ACC112 (cell line): ENCODE results near the gene HDDC3.

ENCODE experiments used
- H2AFZ ChIP-seq: fragments of 200-600 bp; sonication (generic); one replicate; pipeline ENCODE4 v1.6.0; 2017; ENCODE audit warnings: antibody characterized with exemption, low read length; ENCODE audit not compliant: unreplicated experiment
- H3K27ac ChIP-seq: fragments of 200-600 bp; sonication (generic); 2 replicates; pipeline ENCODE4 v1.5.1; 2014; ENCODE audit warnings: low read depth, mild to moderate bottlenecking, antibody characterized with exemption, low read length, moderate library complexity
- H3K27me3 ChIP-seq: fragments of 200-600 bp; sonication (generic); 2 replicates; pipeline ENCODE4 v1.6.1; 2014; ENCODE audit warnings: mild to moderate bottlenecking, antibody characterized with exemption, low read length, moderate library complexity, mixed read lengths; ENCODE audit not compliant: insufficient read depth
- H3K36me3 ChIP-seq: fragments of 200-600 bp; sonication (generic); 2 replicates; pipeline ENCODE4 v1.6.1; 2016; ENCODE audit warnings: mild to moderate bottlenecking, antibody characterized with exemption, low read length, moderate library complexity, mixed read lengths; ENCODE audit not compliant: insufficient read depth
- H3K4me1 ChIP-seq: fragments of 200-600 bp; sonication (generic); one replicate; pipeline ENCODE4 v1.6.1; 2016; ENCODE audit warnings: low read length, mixed read lengths; ENCODE audit not compliant: insufficient read depth, unreplicated experiment, control insufficient read depth
- H3K4me3 ChIP-seq: fragments of 200-600 bp; sonication (generic); 2 replicates; pipeline ENCODE4 v1.5.1; 2014; ENCODE audit warnings: mild to moderate bottlenecking, low read depth, low read length
- H3K79me2 ChIP-seq: fragments of 200-600 bp; sonication (generic); one replicate; pipeline ENCODE4 v1.6.0; 2016; ENCODE audit warnings: low read length; ENCODE audit not compliant: control insufficient read depth, unreplicated experiment, insufficient read depth

The HDDC3 gene

GRCh38 chr15:90953947-90954711, 21.8 kb upstream of the HDDC3 start:
- Histone ChIP-seq H3K36me3 (peaks cover 17% of the 10 kb centered on the region; the same call in 1 of the 2 replicates), H3K4me3 (peak overlapping the region; percentile 87; the same call in 1 of the 2 replicates), H3K27me3 (no peaks in the 10 kb centered on the region), H3K27ac (peak overlapping the region; percentile 91; the same call in 1 of the 2 replicates), H3K4me1 (peaks cover 24% of the 10 kb centered on the region), H3K79me2 (peaks cover 13% of the 10 kb centered on the region), H2AFZ (no peak overlapping the region)

GRCh38 chr15:90952901-90953677, 20.7 kb upstream of the HDDC3 start:
- Histone ChIP-seq H3K4me1 (peaks cover 23% of the 10 kb centered on the region), H3K36me3 (peaks cover 18% of the 10 kb centered on the region; the same call in 1 of the 2 replicates)

GRCh38 chr15:90950676-90951075, 18.3 kb upstream of the HDDC3 start:
- peaks cover 33% of the 10 kb centered on the region; the same call in 1 of the 2 replicates for H3K36me3 ChIP-seq

More at GRCh38 chr15:90952901-90953677, 20.7 kb upstream of the HDDC3 start:
- Histone ChIP-seq H3K4me3 (no peak overlapping the region), H3K27ac (no peak overlapping the region), H3K27me3 (no peaks in the 10 kb centered on the region), H3K79me2 (peaks cover 12% of the 10 kb centered on the region), H2AFZ (no peak overlapping the region)

DNA sequence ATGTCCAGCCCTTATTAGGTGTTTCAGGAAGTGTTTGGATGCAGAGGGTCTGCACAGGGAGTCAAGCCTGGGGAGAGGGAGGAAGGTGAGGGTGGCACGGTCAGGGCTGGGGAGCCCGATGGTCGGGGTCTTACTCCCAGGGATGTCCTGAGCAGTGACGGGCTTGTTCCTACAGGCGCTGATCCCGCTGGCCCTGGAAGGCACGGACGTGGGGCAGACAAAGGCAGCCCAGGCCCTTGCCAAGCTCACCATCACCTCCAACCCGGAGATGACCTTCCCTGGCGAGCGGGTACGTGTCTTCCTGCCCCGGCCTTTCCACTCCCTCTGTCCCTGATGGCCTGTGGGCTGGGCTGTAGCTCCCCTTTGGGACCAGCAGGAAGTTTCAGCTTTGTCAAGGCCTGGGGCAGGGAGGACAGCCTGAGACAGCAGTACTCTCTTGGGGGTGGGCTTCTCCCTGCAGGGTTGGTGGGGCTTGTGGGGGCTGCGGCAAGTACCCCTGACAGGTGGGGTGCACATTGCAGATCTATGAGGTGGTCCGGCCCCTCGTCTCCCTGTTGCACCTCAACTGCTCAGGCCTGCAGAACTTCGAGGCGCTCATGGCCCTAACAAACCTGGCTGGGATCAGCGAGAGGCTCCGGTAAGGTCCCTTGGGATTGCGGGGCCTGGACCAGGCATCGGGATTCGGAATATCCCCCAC, 17.8 kb upstream of the HDDC3 start:
- no peaks in the 10 kb centered on the region for H3K27me3 ChIP-seq
- H3K79me2 ChIP-seq: no peaks in the 10 kb centered on the region
- H2AFZ ChIP-seq: no peak overlapping the region
- peaks cover 33% of the 10 kb centered on the region; the same call in 1 of the 2 replicates for H3K36me3 ChIP-seq
- H3K4me3 ChIP-seq: no peak overlapping the region
- H3K4me1 ChIP-seq: peaks cover 8% of the 10 kb centered on the region
- peak overlapping the region; percentile 34; the same call in 1 of the 2 replicates for H3K27ac ChIP-seq

More at GRCh38 chr15:90950676-90951075, 18.3 kb upstream of the HDDC3 start:
- H3K4me3 ChIP-seq: no peak overlapping the region
- H2AFZ ChIP-seq: no peak overlapping the region
- peaks cover under 1% of the 10 kb centered on the region for H3K79me2 ChIP-seq
- H3K27ac ChIP-seq: no peak overlapping the region
- H3K4me1 ChIP-seq: peaks cover 8% of the 10 kb centered on the region
- no peaks in the 10 kb centered on the region for H3K27me3 ChIP-seq

DNA sequence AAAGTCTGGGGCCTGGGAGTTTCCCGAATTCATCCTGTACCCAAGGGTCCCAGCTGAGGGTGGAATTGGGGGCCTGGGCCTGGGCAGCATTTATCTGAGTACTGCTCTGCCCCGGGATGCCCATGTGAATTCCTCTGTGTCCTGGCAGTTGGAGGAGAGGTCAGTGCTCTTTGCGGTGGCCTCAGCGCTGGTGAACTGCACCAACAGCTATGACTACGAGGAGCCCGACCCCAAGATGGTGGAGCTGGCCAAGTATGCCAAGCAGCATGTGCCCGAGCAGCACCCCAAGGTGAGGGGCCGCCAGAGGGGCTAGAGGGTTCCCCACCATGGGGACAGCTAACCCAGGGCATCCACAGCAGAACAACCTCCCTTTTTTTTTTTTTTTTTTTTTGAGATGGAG, 16.2 kb upstream of the HDDC3 start:
- Histone ChIP-seq H3K4me3 (no peak overlapping the region), H3K79me2 (no peaks in the 10 kb centered on the region), H3K36me3 (peaks cover 41% of the 10 kb centered on the region; the same call in 1 of the 2 replicates), H2AFZ (no peak overlapping the region), H3K27ac (no peak overlapping the region), H3K4me1 (peaks cover 8% of the 10 kb centered on the region), H3K27me3 (no peaks in the 10 kb centered on the region)

GRCh38 chr15:90947577-90948357, 15.4 kb upstream of the HDDC3 start:
- Histone ChIP-seq H2AFZ (no peak overlapping the region), H3K27ac (no peak overlapping the region), H3K27me3 (no peaks in the 10 kb centered on the region), H3K79me2 (no peaks in the 10 kb centered on the region), H3K4me1 (peaks cover 8% of the 10 kb centered on the region), H3K36me3 (peaks cover 41% of the 10 kb centered on the region; the same call in 1 of the 2 replicates), H3K4me3 (no peak overlapping the region)

DNA sequence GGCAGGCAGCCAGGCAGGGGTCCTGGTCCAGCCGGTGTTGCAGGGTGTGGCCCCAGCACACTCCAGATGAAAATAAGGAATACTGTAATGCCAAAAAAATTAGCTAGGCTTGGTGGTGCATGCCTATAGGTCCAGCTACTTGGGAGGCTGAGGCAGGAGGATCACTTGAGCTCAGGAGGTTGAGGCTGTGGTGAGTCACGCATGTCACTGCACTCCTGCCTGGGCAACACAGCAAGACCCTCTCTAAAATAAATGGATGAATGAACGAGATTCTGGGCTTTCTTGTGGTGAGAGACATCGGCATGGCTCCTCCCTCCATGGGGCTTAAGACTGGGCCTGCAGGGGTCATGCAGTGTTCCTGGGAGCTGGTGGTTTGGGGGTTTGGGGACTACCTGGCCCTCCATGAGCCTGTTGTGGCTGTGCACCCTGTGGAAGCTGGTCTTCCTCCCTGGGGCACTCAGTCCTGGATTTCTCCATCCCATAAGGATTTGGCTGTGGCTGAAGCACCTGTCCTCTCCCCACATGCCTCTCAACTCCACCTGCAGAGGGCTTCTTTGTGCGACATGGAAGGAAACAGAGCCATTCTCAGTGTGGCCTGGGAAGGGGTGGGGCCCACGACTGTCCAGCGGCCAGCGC, 14.7 kb upstream of the HDDC3 start:
- peaks cover 45% of the 10 kb centered on the region; the same call in 1 of the 2 replicates for H3K36me3 ChIP-seq

DNA sequence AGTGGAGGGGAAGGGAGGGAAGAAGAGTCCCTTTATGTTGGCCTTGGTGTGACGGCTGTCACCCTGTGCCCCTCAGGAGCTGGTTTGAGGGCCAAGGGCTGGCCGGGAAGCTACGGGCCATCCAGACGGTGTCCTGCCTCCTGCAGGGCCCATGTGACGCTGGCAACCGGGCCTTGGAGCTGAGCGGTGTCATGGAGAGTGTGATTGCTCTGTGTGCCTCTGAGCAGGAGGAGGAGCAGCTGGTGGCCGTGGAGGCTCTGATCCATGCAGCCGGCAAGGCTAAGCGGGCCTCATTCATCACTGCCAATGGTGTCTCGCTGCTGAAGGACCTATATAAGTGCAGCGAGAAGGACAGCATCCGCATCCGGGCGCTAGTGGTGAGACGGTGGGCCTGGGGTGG, 14.2 kb upstream of the HDDC3 start:
- Histone ChIP-seq H3K27me3 (no peaks in the 10 kb centered on the region), H3K79me2 (no peaks in the 10 kb centered on the region), H3K4me1 (peaks cover 8% of the 10 kb centered on the region), H2AFZ (no peak overlapping the region), H3K36me3 (peaks cover 40% of the 10 kb centered on the region; the same call in 1 of the 2 replicates), H3K27ac (no peak overlapping the region), H3K4me3 (no peak overlapping the region)

More for the DNA sequence above, 14.7 kb upstream of the HDDC3 start:
- Histone ChIP-seq H3K4me3 (no peak overlapping the region), H3K4me1 (peaks cover 8% of the 10 kb centered on the region), H3K79me2 (no peaks in the 10 kb centered on the region), H2AFZ (no peak overlapping the region), H3K27me3 (no peaks in the 10 kb centered on the region), H3K27ac (no peak overlapping the region)

- Histone ChIP-seq H3K27me3 (no peaks in the 10 kb centered on the region), H3K4me1 (peaks cover 8% of the 10 kb centered on the region), H3K36me3 (peaks cover 35% of the 10 kb centered on the region; the same call in 1 of the 2 replicates), H2AFZ (no peak overlapping the region), H3K4me3 (no peak overlapping the region), H3K27ac (no peak overlapping the region), H3K79me2 (no peaks in the 10 kb centered on the region)
Measured at GRCh38 chr15:90945091-90945490, 12.7 kb upstream of the HDDC3 start.
